H9 (cell line): Measurements from ENCODE around the gene RNU6-9. TPM values are rescaled to one million over a fixed set of nuclear protein-coding genes. Genes with fewer than 3 reads are reported as not detected.

Experiments used
- DNase-seq: peaks from one replicate; pipeline ENCODE4 v3.0.0-alpha.2; 2017
- H2AFZ ChIP-seq: one replicate; pipeline ENCODE4 v1.6.1; 2013; ENCODE audit warnings: mild to moderate bottlenecking, low read length, control low read depth, moderate library complexity
- H2AK5ac ChIP-seq: 2 replicates; pipeline ENCODE4 v1.6.1; 2013; ENCODE audit warnings: low read length, control low read depth, mixed read lengths; ENCODE audit not compliant: insufficient read length
- H2BK120ac ChIP-seq: one replicate; pipeline ENCODE4 v1.6.1; 2013; ENCODE audit warnings: low read depth, mild to moderate bottlenecking, low read length, control low read depth, inconsistent platforms; ENCODE audit not compliant: poor library complexity, severe bottlenecking
- H2BK12ac ChIP-seq: 2 replicates; pipeline ENCODE4 v1.6.1; 2013; ENCODE audit warnings: low read length, control low read depth, mixed read lengths, low read depth; ENCODE audit not compliant: insufficient read length
- H2BK15ac ChIP-seq: 2 replicates; pipeline ENCODE4 v1.6.1; 2013; ENCODE audit warnings: low read depth, low read length, control low read depth
- H2BK20ac ChIP-seq: one replicate; pipeline ENCODE4 v1.6.1; 2013; ENCODE audit warnings: low read depth, mild to moderate bottlenecking, low read length, control low read depth, inconsistent platforms; ENCODE audit not compliant: poor library complexity, severe bottlenecking
- H2BK5ac ChIP-seq: 2 replicates; pipeline ENCODE4 v1.6.1; 2013; ENCODE audit warnings: low read length, control low read depth, mixed read lengths; ENCODE audit not compliant: insufficient read length
- H3K14ac ChIP-seq: 2 replicates; pipeline ENCODE4 v1.6.1; 2013; ENCODE audit warnings: low read length, control low read depth; ENCODE audit not compliant: insufficient read depth
- H3K18ac ChIP-seq: 2 replicates; pipeline ENCODE4 v1.6.1; 2013; ENCODE audit warnings: low read depth, mild to moderate bottlenecking, mixed read lengths, low read length, control low read depth; ENCODE audit not compliant: insufficient read length
- H3K23ac ChIP-seq: 2 replicates; pipeline ENCODE4 v1.6.1; 2013; ENCODE audit warnings: low read length, control low read depth, mixed read lengths, low read depth; ENCODE audit not compliant: insufficient read length
- H3K23me2 ChIP-seq: 2 replicates; pipeline ENCODE4 v1.6.1; 2013; ENCODE audit warnings: low read depth, mild to moderate bottlenecking, mixed read lengths, low read length, control low read depth; ENCODE audit not compliant: insufficient read length, poor library complexity, severe bottlenecking
- H3K27ac ChIP-seq: 2 replicates; pipeline ENCODE4 v1.5.1; 2013; ENCODE audit warnings: low read length, control low read depth, mixed read lengths, low read depth; ENCODE audit not compliant: insufficient read length
- H3K27me3 ChIP-seq: 2 replicates; pipeline ENCODE4 v1.6.1; 2013; ENCODE audit warnings: low read length, control low read depth, inconsistent platforms; ENCODE audit not compliant: insufficient read depth
- H3K4ac ChIP-seq: 2 replicates; pipeline ENCODE4 v1.6.1; 2013; ENCODE audit warnings: low read depth, mild to moderate bottlenecking, control low read depth, inconsistent platforms, low read length, moderate library complexity
- H3K4me1 ChIP-seq: 2 replicates; pipeline ENCODE4 v1.6.1; 2013; ENCODE audit warnings: low read length, control low read depth, inconsistent platforms; ENCODE audit not compliant: insufficient read depth
- H3K4me2 ChIP-seq: 2 replicates; pipeline ENCODE4 v1.6.1; 2013; ENCODE audit warnings: low read length, control low read depth, mixed read lengths; ENCODE audit not compliant: insufficient read length, insufficient read depth
- H3K56ac ChIP-seq: 2 replicates; pipeline ENCODE4 v1.6.1; 2013; ENCODE audit warnings: low read depth, mild to moderate bottlenecking, mixed read lengths, low read length, control low read depth; ENCODE audit not compliant: insufficient read length
- H3K79me1 ChIP-seq: 2 replicates; pipeline ENCODE4 v1.6.1; 2013; ENCODE audit warnings: low read depth, mild to moderate bottlenecking, moderate library complexity, low read length, control low read depth, inconsistent platforms; ENCODE audit not compliant: insufficient read depth, poor library complexity, severe bottlenecking
- H3K79me2 ChIP-seq: 2 replicates; pipeline ENCODE4 v1.6.1; 2013; ENCODE audit warnings: low read length, control low read depth, inconsistent platforms; ENCODE audit not compliant: insufficient read depth
- H3K9ac ChIP-seq: 2 replicates; pipeline ENCODE4 v1.6.1; 2013; ENCODE audit warnings: low read length, control low read depth, mixed read lengths; ENCODE audit not compliant: insufficient read length; ENCODE audit errors: extremely low read depth
- H3K9me3 ChIP-seq: one replicate; pipeline ENCODE4 v1.6.1; 2013; ENCODE audit warnings: low read depth, low read length, inconsistent platforms; ENCODE audit not compliant: control insufficient read depth
- H3T11ph ChIP-seq: one replicate; pipeline ENCODE4 v1.6.1; 2013; ENCODE audit warnings: mild to moderate bottlenecking, low read length, control low read depth, inconsistent platforms
- H4K20me1 ChIP-seq: one replicate; pipeline ENCODE4 v1.6.1; 2013; ENCODE audit not compliant: control insufficient read depth, insufficient read length, insufficient read depth
- H4K5ac ChIP-seq: 2 replicates; pipeline ENCODE4 v1.6.1; 2013; ENCODE audit warnings: low read depth, mild to moderate bottlenecking, mixed read lengths, low read length, control low read depth; ENCODE audit not compliant: insufficient read length
- H4K8ac ChIP-seq: replicated peaks from 2 replicates; pipeline ENCODE4 v1.6.1; 2013; ENCODE audit warnings: low read length, control low read depth, mixed read lengths, low read depth; ENCODE audit not compliant: insufficient read length
- H4K91ac ChIP-seq: 2 replicates; pipeline ENCODE4 v1.6.1; 2013; ENCODE audit warnings: low read depth, mild to moderate bottlenecking, moderate library complexity, mixed read lengths, low read length, control low read depth; ENCODE audit not compliant: insufficient read length
- H3K27ac Mint-ChIP-seq, 3 experiments: 2 replicates in 2 of 3; 3 replicates in 1 of 3; pipeline ENCODE4 v1.8.0; 2020 to 2021; ENCODE audit warnings: mixed read lengths in 3 of 3, mild to moderate bottlenecking in 1 of 3, moderate library complexity in 1 of 3
- H3K27me3 Mint-ChIP-seq: 2 replicates; pipeline ENCODE4 v1.8.0; 2021; ENCODE audit warnings: low read depth, mild to moderate bottlenecking, moderate library complexity, mixed read lengths
- H3K36me3 Mint-ChIP-seq, 3 experiments: 2 replicates in 2 of 3; 3 replicates in 1 of 3; pipeline ENCODE4 v1.8.0; 2020 to 2021; ENCODE audit warnings: low read depth in 3 of 3, mixed read lengths in 3 of 3; ENCODE audit not compliant: insufficient read depth in 1 of 3
- H3K4me1 Mint-ChIP-seq, 2 experiments: 2 replicates each; pipeline ENCODE4 v1.8.0; 2020; ENCODE audit warnings: mixed read lengths in 2 of 2
- H3K4me3 Mint-ChIP-seq, 2 experiments: 2 replicates in 1 of 2; 3 replicates in 1 of 2; pipeline ENCODE4 v1.8.0; 2020 to 2021; ENCODE audit warnings: mild to moderate bottlenecking in 2 of 2, mixed read lengths in 2 of 2, moderate library complexity in 1 of 2
- H3K9me3 Mint-ChIP-seq, 2 experiments: 2 replicates in 1 of 2; 3 replicates in 1 of 2; pipeline ENCODE4 v1.8.0; 2020; ENCODE audit warnings: mild to moderate bottlenecking in 2 of 2, mixed read lengths in 2 of 2, moderate library complexity in 1 of 2
- CTCF ChIP-seq: fragments of 200-600 bp; sonication (generic); conservative IDR thresholded peaks from 3 replicates; pipeline ENCODE4 v1.8.0; 2021; ENCODE audit warnings: antibody characterized with exemption, mild to moderate bottlenecking
- WGBS: extraction: QIAGEN DNeasy Blood & Tissue Kit; methylation state at CpG from one replicate; pipeline ENCODE4 v1.1.7; 2013; ENCODE audit warnings: missing lambda C conversion rate, low lambda C conversion rate, mixed read lengths; ENCODE audit not compliant: insufficient read length; ENCODE audit errors: extremely low coverage; 5-methylcytosine and 5-hydroxymethylcytosine counted together
- total RNA-seq: library from RNA; stranded (reverse); gene quantifications from 2 replicates; pipeline ENCODE4 v1.2.1, GENCODE V29; 2021

RNU6-9 gene
- total RNA-seq, 1 experiment from 2014 or later: not detected

DNA sequence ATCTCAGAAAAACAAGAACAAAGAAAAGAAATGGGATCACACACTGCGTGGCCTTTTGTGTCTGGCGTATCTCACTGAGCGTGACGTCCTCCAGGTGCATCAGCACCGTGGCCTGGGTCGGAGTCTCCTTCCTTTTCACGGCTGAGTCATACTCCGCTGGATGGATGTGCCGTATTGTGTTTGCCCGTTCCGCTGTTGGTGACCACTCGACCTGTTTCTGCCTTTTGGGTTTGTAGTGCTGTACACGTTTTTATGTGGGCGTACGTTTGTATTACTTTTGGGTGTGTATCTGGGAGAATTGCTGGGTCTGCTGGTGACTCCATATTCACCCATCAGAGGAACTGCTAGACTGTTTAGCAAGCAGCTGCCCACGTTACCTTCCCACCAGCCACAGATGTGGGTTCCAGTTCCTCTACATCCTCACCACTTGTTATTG is 44.0 kb downstream of the RNU6-9 start:
- Histone ChIP-seq H3K18ac (no peak overlapping the region), H2BK120ac (no peak overlapping the region), H2BK15ac (no peak overlapping the region), H2AK5ac (no peak overlapping the region), H3K27me3 (no peaks in the 10 kb centered on the region), H4K91ac (no peak overlapping the region), H3K79me1 (peaks cover 2% of the 10 kb centered on the region), H3K23me2 (no peaks in the 10 kb centered on the region), H4K20me1 (peaks cover 3% of the 10 kb centered on the region), H3K27ac (no peak overlapping the region), H4K8ac (no peak overlapping the region), H3K4me2 (no peak overlapping the region), H3K14ac (no peak overlapping the region), H2AFZ (no peak overlapping the region), H3K4me1 (no peaks in the 10 kb centered on the region), H3K9me3 (no peaks in the 10 kb centered on the region), H3K56ac (no peak overlapping the region), H3T11ph (no peak overlapping the region), H4K5ac (no peak overlapping the region), H3K4ac (no peak overlapping the region), H3K23ac (no peak overlapping the region), H2BK5ac (no peak overlapping the region), H3K79me2 (peaks cover 10% of the 10 kb centered on the region; the same call in 1 of the 2 replicates), H2BK20ac (no peak overlapping the region), H2BK12ac (no peak overlapping the region), H3K9ac (no peak overlapping the region)
- Mint-ChIP-seq H3K4me1 (peaks cover 5 to 8% of the 10 kb centered on the region in 2 experiments; a peak in 2 of 4 replicates), H3K4me3 (no peak overlapping the region), H3K9me3 (no peaks in the 10 kb centered on the region), H3K27ac (peak overlapping the region in 1 of 3 experiments; percentile 41; a peak in 2 of 7 replicates), H3K27me3 (no peaks in the 10 kb centered on the region), H3K36me3 (peaks cover 14 to 45% (median 39%) of the 10 kb centered on the region in 3 experiments; a peak in 6 of 7 replicates)
- no peak for DNase-seq
- TF ChIP-seq CTCF: no peak
- no CpG with 5 or more reads among the region's 16 CpGs for WGBS
